Activated T-helper 1 cell treated with Interleukin-2 at 50 U/mL for 16 hours (primary cell): ENCODE data around the gene CDC73.

Experiments
- DNase-seq: peaks from one replicate; pipeline ENCODE4 v3.0.0-alpha.2; 2020; ENCODE audit warnings: low read depth

CDC73 gene

GRCh38 chr1:193121616-193122593 lies at the start of gene CDC73:
TSS of gene CDC73 (plus strand) at chr1:193122031. CDS start at chr1:193122201, 170 bp downstream.
- DNase-seq, result peak; percentile 99

- DNase-seq, result no peak
Measured at GRCh38 chr1:193077991-193078390, 43.8 kb upstream of the CDC73 start.

- no peak for DNase-seq
Measured at GRCh38 chr1:193079187-193079586, 42.6 kb upstream of the CDC73 start.

- no peak for DNase-seq
Measured at GRCh38 chr1:193083365-193084088, 38.3 kb upstream of the CDC73 start.

- no peak for DNase-seq
Measured at GRCh38 chr1:193085263-193085662, 36.6 kb upstream of the CDC73 start.

- DNase-seq, result no peak
Measured at GRCh38 chr1:193086342-193086741, 35.5 kb upstream of the CDC73 start.

- no peak for DNase-seq
Measured at GRCh38 chr1:193087893-193088292, 33.9 kb upstream of the CDC73 start.

GRCh38 chr1:193090865-193091264 lies 31.0 kb upstream of the CDC73 start:
- DNase-seq, result no peak

GRCh38 chr1:193094112-193094511 lies 27.7 kb upstream of the CDC73 start:
- no peak for DNase-seq

GRCh38 chr1:193102662-193103061 lies 19.2 kb upstream of the CDC73 start:
- DNase-seq, result no peak

- no peak for DNase-seq
Measured at GRCh38 chr1:193103759-193104501, 17.9 kb upstream of the CDC73 start.

GRCh38 chr1:193104502-193104906 lies 17.3 kb upstream of the CDC73 start:
- no peak for DNase-seq

GRCh38 chr1:193104907-193105820 lies 16.7 kb upstream of the CDC73 start, which contains the start of gene GLRX2:
TSS of gene GLRX2 (minus strand) at chr1:193105414. CDS start at chr1:193105382, 32 bp downstream.
- DNase-seq, result peak; percentile 47

GRCh38 chr1:193105821-193106177 lies 16.0 kb upstream of the CDC73 start:
- no peak for DNase-seq

- DNase-seq, result no peak
Measured at GRCh38 chr1:193108471-193108870, 13.4 kb upstream of the CDC73 start.

GRCh38 chr1:193109619-193110018 lies 12.2 kb upstream of the CDC73 start:
- no peak for DNase-seq

- DNase-seq, result no peak
Measured at GRCh38 chr1:193110246-193110645, 11.6 kb upstream of the CDC73 start.

- DNase-seq, result no peak
Measured at GRCh38 chr1:193110864-193111263, 11.0 kb upstream of the CDC73 start.

GRCh38 chr1:193111641-193112090 lies 10.2 kb upstream of the CDC73 start:
- DNase-seq, result no peak

GRCh38 chr1:193113258-193113991 lies 8.4 kb upstream of the CDC73 start:
- no peak for DNase-seq

GRCh38 chr1:193113992-193114332 lies 7.9 kb upstream of the CDC73 start:
- no peak for DNase-seq
